OCI-LY1 (cell line): ENCODE results near the gene ESYT2.

Experiments
- H2AFZ ChIP-seq: fragments of 200-600 bp; sonication (generic), shearing (Covaris generic); 2 replicates; pipeline ENCODE4 v1.6.0; 2014; ENCODE audit warnings: antibody characterized with exemption, mild to moderate bottlenecking, low read length
- H3F3A ChIP-seq: fragments of 200-600 bp; sonication (generic), shearing (Covaris generic); 2 replicates; pipeline ENCODE4 v1.6.0; 2014; ENCODE audit warnings: mild to moderate bottlenecking, antibody characterized with exemption, low read length, moderate library complexity; ENCODE audit not compliant: insufficient read depth
- H3K27ac ChIP-seq: fragments of 200-600 bp; sonication (generic); 2 replicates; pipeline ENCODE4 v1.5.1; 2014; ENCODE audit warnings: low read length, mixed run types, mild to moderate bottlenecking, low read depth; ENCODE audit not compliant: poor library complexity, severe bottlenecking
- H3K27me3 ChIP-seq: fragments of 200-600 bp; sonication (generic); 2 replicates; pipeline ENCODE4 v1.6.0; 2014; ENCODE audit warnings: antibody characterized with exemption, mild to moderate bottlenecking, low read length, moderate library complexity; ENCODE audit not compliant: insufficient read depth
- H3K36me3 ChIP-seq: fragments of 200-600 bp; sonication (generic); 2 replicates; pipeline ENCODE4 v1.6.1; 2014; ENCODE audit warnings: mild to moderate bottlenecking, antibody characterized with exemption, low read length, moderate library complexity, mixed read lengths; ENCODE audit not compliant: insufficient read depth
- H3K4me1 ChIP-seq: fragments of 200-600 bp; sonication (generic); 2 replicates; pipeline ENCODE4 v1.5.1; 2014; ENCODE audit warnings: mild to moderate bottlenecking, low read length, moderate library complexity; ENCODE audit not compliant: insufficient read depth, severe bottlenecking
- H3K4me2 ChIP-seq: fragments of 200-600 bp; sonication (generic), shearing (Covaris generic); 2 replicates; pipeline ENCODE4 v1.6.1; 2014; ENCODE audit warnings: low read length
- H3K4me3 ChIP-seq: fragments of 200-600 bp; sonication (generic); 2 replicates; pipeline ENCODE4 v1.5.1; 2014; ENCODE audit warnings: low read length, low read depth, mild to moderate bottlenecking, mixed read lengths; ENCODE audit not compliant: poor library complexity, severe bottlenecking
- H3K79me2 ChIP-seq: fragments of 200-600 bp; shearing (Covaris generic); 2 replicates; pipeline ENCODE4 v1.6.1; 2016; ENCODE audit warnings: mixed run types, low read length, mixed read lengths; ENCODE audit not compliant: insufficient read depth
- H3K9ac ChIP-seq: fragments of 200-600 bp; sonication (generic), shearing (Covaris generic); 2 replicates; pipeline ENCODE4 v1.6.1; 2014; ENCODE audit warnings: mild to moderate bottlenecking, low read length, mixed read lengths
- H3K9me2 ChIP-seq: fragments of 200-600 bp; sonication (generic), shearing (Covaris generic); 2 replicates; pipeline ENCODE4 v1.6.1; 2014; ENCODE audit warnings: low read depth, mild to moderate bottlenecking, low read length, mixed read lengths
- H3K9me3 ChIP-seq: fragments of 200-600 bp; shearing (Covaris generic); 2 replicates; pipeline ENCODE4 v1.6.1; 2014; ENCODE audit warnings: low read length, mixed read lengths
- H4K20me1 ChIP-seq: fragments of 200-600 bp; sonication (generic), shearing (Covaris generic); 2 replicates; pipeline ENCODE4 v1.6.0; 2016; ENCODE audit warnings: mild to moderate bottlenecking, low read length; ENCODE audit not compliant: insufficient read depth
- EZH2 ChIP-seq: fragments of 200-600 bp; sonication (generic), shearing (Covaris generic); IDR thresholded peaks from 2 replicates; pipeline ENCODE4 v1.8.0; 2017; ENCODE audit warnings: borderline replicate concordance, mixed run types, mild to moderate bottlenecking, antibody characterized with exemption, low read length, moderate library complexity, mixed read lengths
- TF ChIP-seq, protein P1 (sequence below): fragments of 200-600 bp; sonication (generic), shearing (Covaris generic); IDR thresholded peaks from 2 replicates; pipeline ENCODE4 v1.5.1; 2017; ENCODE audit warnings: mild to moderate bottlenecking, antibody characterized with exemption, low read length, moderate library complexity, mixed read lengths

Gene ESYT2

GRCh38 chr7:158825628-158826289, 3.5 kb downstream of the ESYT2 start:
- Histone ChIP-seq H3K9me2 (no peaks in the 10 kb centered on the region), H3K4me3 (no peak overlapping the region), H3F3A (no peaks in the 10 kb centered on the region), H3K4me2 (no peak overlapping the region), H3K9me3 (no peaks in the 10 kb centered on the region), H4K20me1 (no peaks in the 10 kb centered on the region), H3K36me3 (no peaks in the 10 kb centered on the region), H3K79me2 (no peaks in the 10 kb centered on the region), H2AFZ (no peak overlapping the region), H3K4me1 (peaks cover 17% of the 10 kb centered on the region), H3K9ac (no peak overlapping the region), H3K27me3 (no peaks in the 10 kb centered on the region), H3K27ac (no peak overlapping the region)
- TF ChIP-seq, protein P1, sequence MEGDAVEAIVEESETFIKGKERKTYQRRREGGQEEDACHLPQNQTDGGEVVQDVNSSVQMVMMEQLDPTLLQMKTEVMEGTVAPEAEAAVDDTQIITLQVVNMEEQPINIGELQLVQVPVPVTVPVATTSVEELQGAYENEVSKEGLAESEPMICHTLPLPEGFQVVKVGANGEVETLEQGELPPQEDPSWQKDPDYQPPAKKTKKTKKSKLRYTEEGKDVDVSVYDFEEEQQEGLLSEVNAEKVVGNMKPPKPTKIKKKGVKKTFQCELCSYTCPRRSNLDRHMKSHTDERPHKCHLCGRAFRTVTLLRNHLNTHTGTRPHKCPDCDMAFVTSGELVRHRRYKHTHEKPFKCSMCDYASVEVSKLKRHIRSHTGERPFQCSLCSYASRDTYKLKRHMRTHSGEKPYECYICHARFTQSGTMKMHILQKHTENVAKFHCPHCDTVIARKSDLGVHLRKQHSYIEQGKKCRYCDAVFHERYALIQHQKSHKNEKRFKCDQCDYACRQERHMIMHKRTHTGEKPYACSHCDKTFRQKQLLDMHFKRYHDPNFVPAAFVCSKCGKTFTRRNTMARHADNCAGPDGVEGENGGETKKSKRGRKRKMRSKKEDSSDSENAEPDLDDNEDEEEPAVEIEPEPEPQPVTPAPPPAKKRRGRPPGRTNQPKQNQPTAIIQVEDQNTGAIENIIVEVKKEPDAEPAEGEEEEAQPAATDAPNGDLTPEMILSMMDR: no peak
- no peak for TF ChIP-seq EZH2

DNA sequence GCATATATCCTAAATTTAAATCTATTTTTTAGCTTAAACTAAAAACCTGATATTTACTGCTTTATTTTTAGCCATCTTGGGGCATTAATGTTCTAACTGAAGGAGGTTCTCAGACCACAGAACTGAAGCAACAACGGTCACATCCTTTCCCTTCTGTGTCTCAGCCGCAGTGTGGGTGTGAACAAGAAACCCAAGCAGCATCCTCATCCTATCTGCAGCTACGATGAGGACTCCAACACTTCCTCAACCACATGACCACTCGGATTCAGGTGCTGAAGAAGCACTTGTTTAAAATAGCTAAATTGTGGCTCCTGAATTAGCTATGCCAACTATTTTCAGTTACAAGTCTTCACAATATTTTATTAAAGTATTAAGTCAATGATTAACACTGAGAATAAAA, 5.3 kb downstream of the ESYT2 start:
- Histone ChIP-seq H3K4me1 (peaks cover 15% of the 10 kb centered on the region), H3K4me3 (no peak overlapping the region), H3K27ac (no peak overlapping the region), H3K27me3 (no peaks in the 10 kb centered on the region), H3K79me2 (0 out of 2 replicates have a peak, but pooled peaks cover 3% of the 10 kb centered on the region), H2AFZ (no peak overlapping the region), H3K9me2 (no peaks in the 10 kb centered on the region), H4K20me1 (0 out of 2 replicates have a peak, but pooled peaks cover 3% of the 10 kb centered on the region), H3K9me3 (no peaks in the 10 kb centered on the region), H3K36me3 (no peaks in the 10 kb centered on the region), H3K4me2 (no peak overlapping the region), H3K9ac (no peak overlapping the region), H3F3A (no peaks in the 10 kb centered on the region; the same call in 1 of the 2 replicates)
- no peak for TF ChIP-seq EZH2
- TF ChIP-seq, protein P1: no peak

- no peaks in the 10 kb centered on the region for H3K9me2 ChIP-seq
- H2AFZ ChIP-seq: no peak overlapping the region
- no peak for TF ChIP-seq EZH2
- TF ChIP-seq, protein P1: no peak
- H3K9ac ChIP-seq: no peak overlapping the region
- peaks cover 18% of the 10 kb centered on the region for H3K4me1 ChIP-seq
- H3K79me2 ChIP-seq: 0 out of 2 replicates have a peak, but pooled peaks cover 3% of the 10 kb centered on the region
- H3F3A ChIP-seq: no peaks in the 10 kb centered on the region; the same call in 1 of the 2 replicates
- no peaks in the 10 kb centered on the region for H3K9me3 ChIP-seq
- no peaks in the 10 kb centered on the region for H3K36me3 ChIP-seq
- no peak overlapping the region for H3K4me3 ChIP-seq
- H3K27me3 ChIP-seq: no peaks in the 10 kb centered on the region
- no peak overlapping the region for H3K27ac ChIP-seq
- 0 out of 2 replicates have a peak, but pooled peaks cover 3% of the 10 kb centered on the region for H4K20me1 ChIP-seq
- H3K4me2 ChIP-seq: no peak overlapping the region
These were observed 7.9 kb downstream of the ESYT2 start for GRCh38 chr7:158821171-158822031.
